ENCODE measurements around the gene ATP23.

The ATP23 gene

DNA sequence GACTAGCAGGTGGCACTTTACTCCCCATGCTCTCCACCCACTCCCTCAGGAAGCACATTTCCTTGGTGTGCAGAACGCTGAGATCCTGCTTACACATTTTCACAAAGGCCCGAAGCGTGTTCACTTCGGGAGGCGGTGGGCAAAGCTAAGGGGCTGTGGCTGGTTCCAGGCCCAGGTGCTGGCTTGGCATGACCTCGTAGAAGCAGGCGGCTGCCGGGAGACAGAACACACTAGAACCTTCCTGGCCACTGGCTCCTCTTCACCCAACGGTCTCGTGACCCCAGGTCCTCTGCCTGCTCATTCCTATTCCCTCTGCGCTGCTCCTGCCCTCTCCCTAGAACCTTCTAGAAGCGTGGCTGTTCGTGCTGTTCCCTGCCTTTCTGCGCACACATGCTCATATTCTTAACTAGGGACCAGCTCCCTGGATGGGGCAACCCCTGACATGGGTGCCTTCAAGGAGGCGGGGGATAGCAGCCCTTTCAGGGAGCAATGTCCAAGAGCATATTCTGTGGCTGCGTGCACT lies 43.3 kb downstream of the ATP23 start:
- H3K4me3 ChIP-seq (ENCODE audit: extremely low read depth, insufficient read depth, low read length, poor library complexity, severe bottlenecking) = no peak overlapping the region
- H3K4me1 ChIP-seq (ENCODE audit: control insufficient read depth, insufficient read depth, low read length, poor library complexity, severe bottlenecking) = no peaks in the 10 kb centered on the region
- no peak overlapping the region for H3K27ac ChIP-seq (ENCODE audit: low read depth, low read length, severe bottlenecking)
- no peaks in the 10 kb centered on the region for H3K36me3 ChIP-seq (ENCODE audit: control insufficient read depth, insufficient read depth, low read length)
- no peaks in the 10 kb centered on the region for H3K9me3 ChIP-seq (ENCODE audit: control insufficient read depth, low read length)
- 91 to 97% methylated on average over 14 to 16 of the region's 16 CpGs for WGBS, 2 experiments (ENCODE audit: insufficient coverage in 2 of 2)

DNA sequence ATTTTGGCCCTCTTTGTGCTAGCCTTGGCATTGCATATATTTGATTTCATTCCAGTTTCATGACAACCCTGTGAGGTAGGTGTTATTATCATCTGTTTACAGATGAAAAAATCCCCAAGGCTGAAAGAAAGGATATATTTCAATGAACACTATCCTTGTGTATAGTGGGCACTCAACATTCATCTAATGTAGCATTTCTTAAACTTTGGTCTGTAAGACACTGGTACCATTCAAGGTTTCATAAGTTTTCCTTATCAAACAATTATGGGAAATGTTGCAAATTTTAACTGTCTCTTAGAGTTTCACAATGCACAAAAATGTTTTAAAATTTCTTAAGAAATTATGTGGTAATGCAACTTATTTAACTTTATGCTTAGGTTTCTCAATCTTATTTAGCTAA lies 44.3 kb downstream of the ATP23 start:
- no peak overlapping the region for H3K27ac ChIP-seq (ENCODE audit: low read depth, low read length, severe bottlenecking)
- H3K9me3 ChIP-seq (ENCODE audit: control insufficient read depth, low read length) = no peaks in the 10 kb centered on the region
- no peaks in the 10 kb centered on the region for H3K36me3 ChIP-seq (ENCODE audit: control insufficient read depth, insufficient read depth, low read length)
- H3K4me1 ChIP-seq (ENCODE audit: control insufficient read depth, insufficient read depth, low read length, poor library complexity, severe bottlenecking) = no peaks in the 10 kb centered on the region
- no peak overlapping the region for H3K4me3 ChIP-seq (ENCODE audit: extremely low read depth, insufficient read depth, low read length, poor library complexity, severe bottlenecking)

DNA sequence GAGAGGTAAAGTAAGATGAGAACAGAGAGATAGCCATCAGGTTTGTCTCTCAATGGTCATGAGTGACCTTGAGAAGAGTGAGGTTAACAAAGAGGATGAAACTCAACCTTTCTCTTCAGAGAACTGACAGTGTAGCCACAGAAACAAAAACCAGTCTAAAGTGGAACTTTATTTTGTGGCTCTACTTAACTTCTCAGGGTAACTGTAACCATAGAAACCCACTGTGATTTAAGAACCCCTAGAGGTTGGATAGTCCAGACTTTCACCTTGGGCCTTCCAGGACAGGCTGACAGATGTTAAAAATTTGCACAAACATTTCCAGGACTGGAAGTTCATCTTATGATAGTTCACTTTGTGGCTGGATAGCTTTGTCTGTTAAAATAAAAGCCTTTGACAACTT lies 48.5 kb downstream of the ATP23 start:
- Histone ChIP-seq H3K9me3 (ENCODE audit: control insufficient read depth, low read length) (no peaks in the 10 kb centered on the region), H3K4me3 (ENCODE audit: extremely low read depth, insufficient read depth, low read length, poor library complexity, severe bottlenecking) (no peak overlapping the region), H3K36me3 (ENCODE audit: control insufficient read depth, insufficient read depth, low read length) (no peaks in the 10 kb centered on the region), H3K4me1 (ENCODE audit: control insufficient read depth, insufficient read depth, low read length, poor library complexity, severe bottlenecking) (no peaks in the 10 kb centered on the region), H3K27ac (ENCODE audit: low read depth, low read length, severe bottlenecking) (no peak overlapping the region)

DNA sequence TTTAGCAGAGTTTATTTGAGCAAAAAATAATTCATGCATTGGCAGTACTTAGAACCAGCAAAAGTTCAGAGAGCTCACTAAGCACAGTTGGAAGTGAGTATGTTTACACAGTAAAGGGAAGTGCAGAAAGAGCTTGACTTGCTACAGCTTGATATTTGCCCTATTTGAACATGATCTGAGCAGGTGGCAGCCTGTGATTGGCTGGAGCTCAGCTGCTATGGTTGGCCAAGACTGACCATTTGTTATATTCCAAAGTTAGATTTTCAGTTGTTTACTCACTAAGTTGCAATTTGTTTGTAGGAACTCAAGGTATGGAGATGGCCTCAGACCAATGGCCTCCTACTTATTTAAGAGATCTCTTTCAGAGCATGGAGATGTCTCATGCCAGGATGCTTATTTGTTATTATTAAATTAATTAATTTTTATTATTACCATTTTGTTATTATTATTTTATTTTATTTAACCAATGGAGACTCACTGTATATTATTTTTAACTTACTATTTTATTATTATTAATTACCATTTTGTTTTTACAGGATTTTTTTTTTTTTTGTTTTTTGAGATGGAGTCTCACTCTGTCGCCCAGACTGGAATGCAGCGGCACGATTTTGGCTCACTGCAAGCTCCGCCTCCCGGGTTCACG lies 49.0 kb downstream of the ATP23 start:
- 97 to 100% methylated on average over 5 to 6 of the region's 6 CpGs for WGBS, 2 experiments (ENCODE audit: insufficient coverage in 2 of 2)
- H3K27ac ChIP-seq (ENCODE audit: low read depth, low read length, severe bottlenecking) = no peak overlapping the region
- H3K9me3 ChIP-seq (ENCODE audit: control insufficient read depth, low read length) = no peaks in the 10 kb centered on the region
- no peaks in the 10 kb centered on the region for H3K36me3 ChIP-seq (ENCODE audit: control insufficient read depth, insufficient read depth, low read length)
- no peak overlapping the region for H3K4me3 ChIP-seq (ENCODE audit: extremely low read depth, insufficient read depth, low read length, poor library complexity, severe bottlenecking)
- H3K4me1 ChIP-seq (ENCODE audit: control insufficient read depth, insufficient read depth, low read length, poor library complexity, severe bottlenecking) = no peaks in the 10 kb centered on the region

DNA sequence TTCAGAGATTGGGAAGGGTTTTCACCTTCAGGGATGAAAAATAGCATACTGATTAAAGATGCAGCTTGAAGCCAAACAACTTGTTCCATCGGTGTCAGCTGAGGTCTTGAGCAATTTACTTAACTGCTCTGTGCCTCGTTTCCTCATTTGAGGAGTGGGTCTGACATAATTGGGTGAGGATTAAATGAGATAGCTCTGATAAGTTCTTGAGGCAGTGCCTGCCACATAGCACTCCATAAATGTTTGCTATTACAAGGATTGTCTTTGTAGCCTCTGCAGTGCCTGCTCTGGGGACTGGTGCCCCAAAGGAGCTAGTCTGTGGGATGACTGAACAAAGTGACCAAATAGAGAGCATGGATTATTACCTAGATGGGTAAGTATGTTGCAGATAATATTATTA lies 50.6 kb downstream of the ATP23 start:
- 89 to 100% methylated on average over 1 to 2 of the region's 2 CpGs for WGBS, 2 experiments (ENCODE audit: insufficient coverage in 2 of 2)
- H3K4me3 ChIP-seq (ENCODE audit: extremely low read depth, insufficient read depth, low read length, poor library complexity, severe bottlenecking) = no peak overlapping the region
- no peaks in the 10 kb centered on the region for H3K36me3 ChIP-seq (ENCODE audit: control insufficient read depth, insufficient read depth, low read length)
- H3K4me1 ChIP-seq (ENCODE audit: control insufficient read depth, insufficient read depth, low read length, poor library complexity, severe bottlenecking) = no peaks in the 10 kb centered on the region
- peaks cover 5% of the 10 kb centered on the region for H3K9me3 ChIP-seq (ENCODE audit: control insufficient read depth, low read length)
- no peak overlapping the region for H3K27ac ChIP-seq (ENCODE audit: low read depth, low read length, severe bottlenecking)

DNA sequence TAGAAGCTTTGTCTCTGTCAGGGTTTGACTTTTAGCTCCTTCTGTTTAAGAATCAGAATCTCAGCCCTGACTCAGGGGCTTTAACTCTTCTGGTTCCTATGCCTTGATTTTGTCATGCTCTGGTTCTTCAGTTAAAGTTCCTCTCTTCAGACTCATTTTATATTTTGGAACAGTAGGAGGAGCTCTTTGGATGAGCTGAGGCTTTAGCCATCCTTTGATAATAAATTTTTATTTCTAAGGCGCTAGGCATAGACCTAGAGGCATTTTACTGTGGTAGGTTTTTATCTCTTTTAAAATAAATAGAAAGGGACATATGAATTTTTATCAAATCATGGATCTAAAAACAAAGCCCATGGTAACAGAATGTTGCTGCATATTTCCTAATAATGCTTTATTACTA lies 51.7 kb downstream of the ATP23 start:
- Histone ChIP-seq H3K27ac (ENCODE audit: low read depth, low read length, severe bottlenecking) (no peak overlapping the region), H3K4me1 (ENCODE audit: control insufficient read depth, insufficient read depth, low read length, poor library complexity, severe bottlenecking) (no peaks in the 10 kb centered on the region), H3K4me3 (ENCODE audit: extremely low read depth, insufficient read depth, low read length, poor library complexity, severe bottlenecking) (no peak overlapping the region), H3K9me3 (ENCODE audit: control insufficient read depth, low read length) (peaks cover 16% of the 10 kb centered on the region), H3K36me3 (ENCODE audit: control insufficient read depth, insufficient read depth, low read length) (no peaks in the 10 kb centered on the region)
- no CpG with 5 or more reads among the region's 1 CpG for WGBS, 2 experiments (ENCODE audit: insufficient coverage in 2 of 2)

DNA sequence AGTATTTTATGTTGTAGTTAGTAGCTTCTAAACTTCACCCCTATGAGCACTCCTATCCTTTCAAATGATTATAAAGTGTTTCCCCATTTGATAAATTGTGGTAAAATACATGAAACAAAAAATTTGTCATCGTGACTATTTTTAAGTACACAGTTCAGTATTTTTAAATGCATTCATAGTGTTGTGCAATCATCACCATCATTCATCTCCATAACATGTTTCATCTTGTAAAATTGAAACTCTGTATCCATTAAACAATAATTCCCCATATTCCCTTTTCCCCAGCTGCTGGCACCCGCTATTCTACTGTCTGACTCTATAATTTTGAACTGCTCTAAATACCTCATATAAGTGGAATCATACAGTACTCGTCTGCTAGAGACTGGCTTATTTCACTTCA lies 52.5 kb downstream of the ATP23 start:
- Histone ChIP-seq H3K4me1 (ENCODE audit: control insufficient read depth, insufficient read depth, low read length, poor library complexity, severe bottlenecking) (no peaks in the 10 kb centered on the region), H3K36me3 (ENCODE audit: control insufficient read depth, insufficient read depth, low read length) (no peaks in the 10 kb centered on the region), H3K4me3 (ENCODE audit: extremely low read depth, insufficient read depth, low read length, poor library complexity, severe bottlenecking) (no peak overlapping the region), H3K9me3 (ENCODE audit: control insufficient read depth, low read length) (peaks cover 17% of the 10 kb centered on the region), H3K27ac (ENCODE audit: low read depth, low read length, severe bottlenecking) (no peak overlapping the region)
- 80 to 93% methylated on average over 2 of the region's 3 CpGs for WGBS, 2 experiments (ENCODE audit: insufficient coverage in 2 of 2)

DNA sequence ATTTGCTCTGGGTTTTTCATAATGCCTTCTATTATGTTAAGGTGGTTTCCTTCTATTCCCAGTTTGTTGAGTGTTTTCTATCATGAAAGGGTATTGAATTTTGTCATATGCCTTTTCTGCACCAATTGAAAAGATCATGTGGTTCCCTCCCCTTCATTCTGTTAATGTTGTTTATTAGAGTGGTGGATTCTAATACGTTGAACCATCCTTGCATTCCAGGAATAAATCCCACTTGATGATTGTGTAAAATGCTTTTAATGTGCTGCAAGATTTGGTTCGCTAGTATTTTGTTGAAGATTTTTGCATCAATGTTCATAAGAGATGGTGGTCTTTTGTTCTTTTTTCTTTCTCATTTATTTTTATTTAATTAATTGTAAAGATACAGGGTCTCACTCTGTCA lies 55.2 kb downstream of the ATP23 start:
- H3K36me3 ChIP-seq (ENCODE audit: control insufficient read depth, insufficient read depth, low read length) = no peaks in the 10 kb centered on the region
- no peaks in the 10 kb centered on the region for H3K4me1 ChIP-seq (ENCODE audit: control insufficient read depth, insufficient read depth, low read length, poor library complexity, severe bottlenecking)
- H3K4me3 ChIP-seq (ENCODE audit: extremely low read depth, insufficient read depth, low read length, poor library complexity, severe bottlenecking) = no peak overlapping the region
- no CpG with 5 or more reads among the region's 2 CpGs for WGBS, 2 experiments (ENCODE audit: insufficient coverage in 2 of 2)
- H3K27ac ChIP-seq (ENCODE audit: low read depth, low read length, severe bottlenecking) = no peak overlapping the region
- H3K9me3 ChIP-seq (ENCODE audit: control insufficient read depth, low read length) = peaks cover 26% of the 10 kb centered on the region

DNA sequence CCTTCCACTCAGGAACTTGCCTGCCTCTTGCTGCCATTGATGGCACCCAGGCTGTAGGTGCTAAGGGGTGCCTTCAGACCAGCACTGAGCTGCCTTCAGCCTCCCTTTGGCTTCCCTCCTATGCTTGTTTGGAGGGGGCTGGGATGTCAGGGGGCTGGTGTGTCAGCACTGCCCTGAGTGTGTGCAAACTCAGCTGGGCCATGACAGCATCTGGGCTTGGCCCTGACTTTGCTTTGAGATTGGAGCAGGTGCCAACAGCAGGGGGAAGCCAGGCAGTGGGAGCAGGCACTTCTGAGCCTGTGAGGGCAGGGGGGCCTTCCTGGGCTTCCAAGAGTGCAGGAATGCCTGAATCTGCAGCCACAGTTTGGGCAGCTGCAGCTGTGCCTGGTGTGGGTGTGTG lies 56.9 kb downstream of the ATP23 start:
- Histone ChIP-seq H3K36me3 (ENCODE audit: control insufficient read depth, insufficient read depth, low read length) (no peaks in the 10 kb centered on the region), H3K4me3 (ENCODE audit: extremely low read depth, insufficient read depth, low read length, poor library complexity, severe bottlenecking) (no peak overlapping the region), H3K4me1 (ENCODE audit: control insufficient read depth, insufficient read depth, low read length, poor library complexity, severe bottlenecking) (no peaks in the 10 kb centered on the region), H3K9me3 (ENCODE audit: control insufficient read depth, low read length) (peaks cover 26% of the 10 kb centered on the region), H3K27ac (ENCODE audit: low read depth, low read length, severe bottlenecking) (no peak overlapping the region)

DNA sequence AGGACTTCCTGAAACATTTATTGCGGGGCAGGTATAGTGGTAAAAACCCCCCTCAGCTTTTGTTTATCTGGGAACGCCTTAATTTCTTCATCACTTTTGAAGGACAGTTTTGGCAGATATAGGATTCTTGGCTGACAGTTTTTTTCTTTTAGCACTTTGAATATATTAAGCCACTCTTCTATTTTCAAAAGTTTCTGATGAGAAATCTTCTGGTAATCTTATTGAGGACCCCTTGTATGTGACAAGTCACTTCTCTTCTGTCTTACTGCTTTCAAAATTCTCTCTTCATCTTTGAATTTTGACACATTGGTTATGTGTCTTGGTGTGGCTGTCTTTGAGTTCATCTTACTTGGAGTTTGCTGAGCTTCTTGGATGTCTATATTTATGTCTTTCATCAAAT lies 59.1 kb downstream of the ATP23 start:
- 100% methylated on average over 1 of the region's 2 CpGs; no CpG with 5 or more reads in 1 of the 2 experiments for WGBS, 2 experiments (ENCODE audit: insufficient coverage in 2 of 2)
- Histone ChIP-seq H3K4me3 (ENCODE audit: extremely low read depth, insufficient read depth, low read length, poor library complexity, severe bottlenecking) (no peak overlapping the region), H3K27ac (ENCODE audit: low read depth, low read length, severe bottlenecking) (no peak overlapping the region), H3K36me3 (ENCODE audit: control insufficient read depth, insufficient read depth, low read length) (no peaks in the 10 kb centered on the region), H3K4me1 (ENCODE audit: control insufficient read depth, insufficient read depth, low read length, poor library complexity, severe bottlenecking) (no peaks in the 10 kb centered on the region), H3K9me3 (ENCODE audit: control insufficient read depth, low read length) (peaks cover 26% of the 10 kb centered on the region)

DNA sequence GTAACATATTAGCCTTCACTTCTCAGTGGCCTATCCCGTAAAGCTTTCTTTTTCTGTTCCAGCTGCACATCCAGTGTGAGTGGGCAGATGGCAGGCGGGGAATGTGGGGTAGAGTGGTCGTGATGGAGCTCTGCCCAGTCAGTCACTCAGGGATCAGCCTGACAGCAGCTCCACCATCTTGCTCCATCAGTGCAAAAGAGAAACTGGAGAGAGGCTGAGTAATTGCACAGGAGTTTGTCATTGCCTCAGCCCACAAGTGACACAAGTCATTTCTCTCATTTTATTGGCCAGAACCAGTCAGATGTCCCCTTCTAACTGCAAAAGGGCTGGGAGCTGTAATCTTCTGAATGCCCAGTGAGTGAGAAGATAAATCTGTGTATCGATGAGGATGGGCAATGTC lies 66.5 kb downstream of the ATP23 start:
- H3K27ac ChIP-seq (ENCODE audit: low read depth, low read length, severe bottlenecking) = no peak overlapping the region
- H3K4me3 ChIP-seq (ENCODE audit: extremely low read depth, insufficient read depth, low read length, poor library complexity, severe bottlenecking) = no peak overlapping the region
- no peaks in the 10 kb centered on the region for H3K4me1 ChIP-seq (ENCODE audit: control insufficient read depth, insufficient read depth, low read length, poor library complexity, severe bottlenecking)
- no peaks in the 10 kb centered on the region for H3K36me3 ChIP-seq (ENCODE audit: control insufficient read depth, insufficient read depth, low read length)
- H3K9me3 ChIP-seq (ENCODE audit: control insufficient read depth, low read length) = no peaks in the 10 kb centered on the region
- WGBS, 2 experiments (ENCODE audit: insufficient coverage in 2 of 2) = 85 to 100% methylated on average over 1 to 3 of the region's 4 CpGs

Measured in mesodermal cell (in vitro differentiated cells).